Measurements from ENCODE around the gene CACNA2D2.

DNA sequence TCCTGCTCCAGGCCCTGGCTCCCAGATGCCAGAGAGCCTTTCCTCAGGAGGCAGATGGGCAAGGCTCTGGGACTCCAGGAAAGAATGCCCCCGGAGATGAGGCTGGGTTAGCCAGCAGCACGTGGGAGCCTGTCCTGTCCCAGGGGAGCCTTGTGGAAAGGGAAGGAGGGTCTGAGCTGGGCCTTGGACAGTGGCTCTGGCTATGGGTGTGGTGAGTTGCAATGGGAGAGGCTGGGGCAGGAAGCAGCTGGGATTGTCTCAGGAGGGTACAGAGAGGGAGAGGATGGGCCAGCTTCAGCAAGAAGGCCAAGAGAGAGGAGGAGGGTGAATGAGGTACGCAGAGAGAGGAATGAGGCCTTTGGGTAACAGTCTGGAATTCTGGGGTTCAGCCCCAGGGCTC, 17.4 kb upstream of the CACNA2D2 start:
- TF ChIP-seq, protein P1, sequence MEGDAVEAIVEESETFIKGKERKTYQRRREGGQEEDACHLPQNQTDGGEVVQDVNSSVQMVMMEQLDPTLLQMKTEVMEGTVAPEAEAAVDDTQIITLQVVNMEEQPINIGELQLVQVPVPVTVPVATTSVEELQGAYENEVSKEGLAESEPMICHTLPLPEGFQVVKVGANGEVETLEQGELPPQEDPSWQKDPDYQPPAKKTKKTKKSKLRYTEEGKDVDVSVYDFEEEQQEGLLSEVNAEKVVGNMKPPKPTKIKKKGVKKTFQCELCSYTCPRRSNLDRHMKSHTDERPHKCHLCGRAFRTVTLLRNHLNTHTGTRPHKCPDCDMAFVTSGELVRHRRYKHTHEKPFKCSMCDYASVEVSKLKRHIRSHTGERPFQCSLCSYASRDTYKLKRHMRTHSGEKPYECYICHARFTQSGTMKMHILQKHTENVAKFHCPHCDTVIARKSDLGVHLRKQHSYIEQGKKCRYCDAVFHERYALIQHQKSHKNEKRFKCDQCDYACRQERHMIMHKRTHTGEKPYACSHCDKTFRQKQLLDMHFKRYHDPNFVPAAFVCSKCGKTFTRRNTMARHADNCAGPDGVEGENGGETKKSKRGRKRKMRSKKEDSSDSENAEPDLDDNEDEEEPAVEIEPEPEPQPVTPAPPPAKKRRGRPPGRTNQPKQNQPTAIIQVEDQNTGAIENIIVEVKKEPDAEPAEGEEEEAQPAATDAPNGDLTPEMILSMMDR (IDR thresholded peaks at IDR 0.05) = no peak
- TF ChIP-seq POLR2A (IDR thresholded peaks at IDR 0.05) = no peak
